Stimulated activated naive CD4-positive, alpha-beta T cell treated with Interleukin-2 at 50 U/mL for 16 hours (primary cell): ENCODE results near the gene RBM8A.
A peak's percentile ranks its signal among the peaks of the same experiment; 100 is the strongest.

Experiments used
- DNase-seq: peaks from one replicate; lab custom pipeline; 2025; lab: John Stamatoyannopoulos, UW

The RBM8A gene

GRCh38 chr1:145877923-145878486 is 49.3 kb downstream of the RBM8A start:
- DNase-seq = no peak

GRCh38 chr1:145874646-145875045 is 52.6 kb downstream of the RBM8A start:
- DNase-seq = no peak

GRCh38 chr1:145871994-145872924 is 55.0 kb downstream of the RBM8A start:
- peak; percentile 13 for DNase-seq
